ENCODE data around the gene HSCB. TPM values are rescaled to one million over a fixed set of nuclear protein-coding genes. Genes with fewer than 3 reads are reported as not detected.
A peak's percentile ranks its signal among the peaks of the same experiment; 100 is the strongest.
"Not testable (repeated sequence)": the region's sequence is repeated elsewhere in the genome, so short reads cannot be mapped to it uniquely, and the experiment has no call there.

The HSCB gene, protein sequence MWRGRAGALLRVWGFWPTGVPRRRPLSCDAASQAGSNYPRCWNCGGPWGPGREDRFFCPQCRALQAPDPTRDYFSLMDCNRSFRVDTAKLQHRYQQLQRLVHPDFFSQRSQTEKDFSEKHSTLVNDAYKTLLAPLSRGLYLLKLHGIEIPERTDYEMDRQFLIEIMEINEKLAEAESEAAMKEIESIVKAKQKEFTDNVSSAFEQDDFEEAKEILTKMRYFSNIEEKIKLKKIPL
- total RNA-seq, result 10 to 100 TPM; 11.4 to 13.6 (median 12.3) TPM
- 20.6 TPM for total RNA-seq (2013)

- Histone ChIP-seq H3K4me3 (ENCODE audit: low read length) (peak within 1 kb of the TSS; percentile 74), H3K36me3 (ENCODE audit: control insufficient read depth, insufficient read depth, low read length) (peaks cover 23% of the 10 kb centered on the region), H3K4me1 (ENCODE audit: control insufficient read depth, insufficient read depth, low read length) (peaks cover 22% of the 10 kb centered on the region), H3K27me3 (ENCODE audit: control insufficient read depth, insufficient read depth, low read length) (no peaks in the 10 kb centered on the region), H3K9me3 (ENCODE audit: control insufficient read depth, insufficient read depth, low read length) (no peaks in the 10 kb centered on the region), H3K27ac (ENCODE audit: low read length) (peak within 1 kb of the TSS; percentile 91)
- no peaks in the 10 kb centered on the region for H3K9me3 Mint-ChIP-seq
- H3K4me3 Mint-ChIP-seq, result peak within 1 kb of the TSS; percentile 89
- H3K36me3 Mint-ChIP-seq, result no peaks in the 10 kb centered on the region
- no peak for TF ChIP-seq CTCF (IDR thresholded peaks at IDR 0.05)
- intact Hi-C loops (cut with micrococcal nuclease), result loop anchor here (1.0 to 5.0 kb wide), 3 partner anchors 30 to 87 kb away; partner anchors contain the start of gene CCDC117
- DNase-seq (peak; percentile 91 to 98), ATAC-seq (peak; percentile 94 to 98 (median 95))
- H3K27me3 Mint-ChIP-seq (ENCODE audit: low read depth in 2 of 2), result no peaks in the 10 kb centered on the region
- peaks cover 32 to 33% of the 10 kb centered on the region in 2 donors for H3K4me1 Mint-ChIP-seq
- under 1% methylated on average over 54 of the region's 54 CpGs for WGBS (ENCODE audit: insufficient coverage)
- H3K27ac Mint-ChIP-seq, result peak within 1 kb of the TSS; percentile 92 to 97
These were observed at the start of gene HSCB, which contains the start of gene CHEK2 for GRCh38 chr22:28741785-28742561. Gene HSCB (plus strand): TSS chr22:28742039. CDS start chr22:28742096, 57 bp downstream. Gene CHEK2 (minus strand): TSS chr22:28741820. CDS start chr22:28734721, 7,099 bp downstream.

DNA sequence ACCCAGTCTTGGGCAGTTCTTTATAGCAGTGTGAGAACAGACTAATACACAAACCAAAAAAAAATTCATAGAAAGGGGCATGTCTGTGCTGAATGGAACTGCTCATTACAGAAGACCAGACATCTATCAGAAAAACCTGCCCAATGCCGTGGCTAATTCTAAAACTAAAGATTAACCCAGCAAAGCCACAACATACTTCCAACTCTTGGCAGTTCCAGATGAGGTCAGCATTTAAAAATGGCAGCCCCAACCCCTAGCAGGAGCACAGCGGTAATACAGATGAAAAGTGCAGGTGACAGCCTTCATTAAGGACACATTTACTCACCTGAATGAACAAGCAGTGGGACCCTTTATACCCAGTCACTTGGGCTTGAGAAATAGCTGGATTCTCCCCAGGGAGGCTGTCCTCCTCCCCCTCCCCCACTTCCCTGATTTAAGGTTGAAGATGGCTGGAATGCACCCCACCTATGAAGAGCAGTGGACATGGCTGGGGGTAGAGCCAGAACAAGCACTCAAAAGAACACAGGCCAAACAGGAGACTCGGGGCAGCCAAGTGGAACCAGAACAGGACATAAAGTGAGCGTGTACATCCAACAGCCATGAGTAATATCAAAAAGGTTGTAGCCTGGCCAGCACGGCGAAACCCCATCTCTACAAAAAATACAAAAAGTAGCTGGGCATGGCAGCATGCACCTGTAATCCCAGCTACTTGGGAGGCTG is 48.6 kb upstream of the HSCB start:
- peaks cover 16% of the 10 kb centered on the region for H3K36me3 Mint-ChIP-seq
- H3K4me1 Mint-ChIP-seq; H3K9me3 Mint-ChIP-seq; ATAC-seq; H3K27me3 ChIP-seq (ENCODE audit: control insufficient read depth, insufficient read depth, low read length); H3K9me3 ChIP-seq (ENCODE audit: control insufficient read depth, insufficient read depth, low read length); H3K27me3 Mint-ChIP-seq (ENCODE audit: low read depth in 2 of 2); H3K4me3 ChIP-seq (ENCODE audit: low read length); H3K4me1 ChIP-seq (ENCODE audit: control insufficient read depth, insufficient read depth, low read length); H3K4me3 Mint-ChIP-seq; DNase-seq; H3K36me3 ChIP-seq (ENCODE audit: control insufficient read depth, insufficient read depth, low read length); H3K27ac Mint-ChIP-seq; H3K27ac ChIP-seq (ENCODE audit: low read length); intact Hi-C loops (cut with micrococcal nuclease): not testable (repeated sequence)
- 95% methylated on average over 6 of the region's 6 CpGs for WGBS (ENCODE audit: insufficient coverage)

- intact Hi-C loops (cut with micrococcal nuclease), result no loop called here
- H3K9me3 Mint-ChIP-seq, result no peaks in the 10 kb centered on the region
- ATAC-seq (no peak), DNase-seq (no peak)
- H3K4me1 ChIP-seq (ENCODE audit: control insufficient read depth, insufficient read depth, low read length), result no peaks in the 10 kb centered on the region
- no peak overlapping the region for H3K27ac ChIP-seq (ENCODE audit: low read length)
- no peaks in the 10 kb centered on the region for H3K36me3 ChIP-seq (ENCODE audit: control insufficient read depth, insufficient read depth, low read length)
- H3K4me3 ChIP-seq (ENCODE audit: low read length), result no peak overlapping the region
- no peaks in the 10 kb centered on the region for H3K27me3 Mint-ChIP-seq (ENCODE audit: low read depth in 2 of 2)
- 91% methylated on average over 2 of the region's 2 CpGs for WGBS (ENCODE audit: insufficient coverage)
- TF ChIP-seq CTCF (IDR thresholded peaks at IDR 0.05), result no peak
- no peaks in the 10 kb centered on the region for H3K9me3 ChIP-seq (ENCODE audit: control insufficient read depth, insufficient read depth, low read length)
- H3K27me3 ChIP-seq (ENCODE audit: control insufficient read depth, insufficient read depth, low read length), result no peaks in the 10 kb centered on the region
- H3K36me3 Mint-ChIP-seq, result no peaks in the 10 kb centered on the region
- no peak overlapping the region for H3K4me3 Mint-ChIP-seq
- H3K4me1 Mint-ChIP-seq, result no peaks in the 10 kb centered on the region
- no peak overlapping the region for H3K27ac Mint-ChIP-seq
These were observed 38.9 kb upstream of the HSCB start for GRCh38 chr22:28702891-28703290.

DNA sequence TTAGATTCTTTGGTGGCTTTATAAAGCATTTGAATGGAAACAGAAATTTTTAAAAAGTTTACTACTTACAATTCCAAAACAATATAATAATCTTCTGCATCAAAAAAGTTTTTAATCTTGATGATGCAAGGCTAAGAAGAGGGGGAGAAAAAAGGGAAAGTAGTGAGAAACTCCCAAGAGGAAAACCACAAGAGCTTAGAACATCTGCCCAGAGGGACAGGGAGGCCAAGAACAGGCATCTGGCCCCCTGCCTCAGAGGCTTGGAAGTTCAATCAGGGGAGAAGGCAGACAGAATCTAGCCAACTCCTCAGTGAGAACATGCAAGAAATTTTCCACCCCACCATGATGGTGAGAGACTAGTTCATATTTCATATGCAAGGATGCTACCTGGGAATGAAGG is 38.4 kb upstream of the HSCB start:
- no peak for TF ChIP-seq CTCF (IDR thresholded peaks at IDR 0.05)
- no peak overlapping the region for H3K27ac ChIP-seq (ENCODE audit: low read length)
- H3K4me3 ChIP-seq (ENCODE audit: low read length), result no peak overlapping the region
- no peak overlapping the region for H3K4me3 Mint-ChIP-seq
- H3K4me1 ChIP-seq (ENCODE audit: control insufficient read depth, insufficient read depth, low read length), result no peaks in the 10 kb centered on the region
- DNase-seq (no peak), ATAC-seq (no peak)
- no peaks in the 10 kb centered on the region for H3K4me1 Mint-ChIP-seq
- H3K27me3 Mint-ChIP-seq (ENCODE audit: low read depth in 2 of 2), result no peaks in the 10 kb centered on the region
- H3K36me3 ChIP-seq (ENCODE audit: control insufficient read depth, insufficient read depth, low read length), result no peaks in the 10 kb centered on the region
- intact Hi-C loops (cut with micrococcal nuclease), result no loop called here
- H3K9me3 Mint-ChIP-seq, result no peaks in the 10 kb centered on the region
- H3K36me3 Mint-ChIP-seq, result no peaks in the 10 kb centered on the region
- H3K27ac Mint-ChIP-seq, result no peak overlapping the region
- no peaks in the 10 kb centered on the region for H3K9me3 ChIP-seq (ENCODE audit: control insufficient read depth, insufficient read depth, low read length)
- no peaks in the 10 kb centered on the region for H3K27me3 ChIP-seq (ENCODE audit: control insufficient read depth, insufficient read depth, low read length)

Data from natural killer cell (primary cell).